Neural cell (in vitro differentiated cells): ENCODE data around the gene VSIG8.

Experiments used
- CTCF ChIP-seq: fragments of 450-650 bp; IDR thresholded peaks from 2 replicates; pipeline ENCODE4 v1.5.1; 2014; ENCODE audit warnings: antibody characterized with exemption, mild to moderate bottlenecking, moderate library complexity; ENCODE audit not compliant: poor library complexity, severe bottlenecking
- EP300 ChIP-seq: fragments of 450-650 bp; conservative IDR thresholded peaks from 2 replicates; pipeline ENCODE4 v1.6.1; 2014; ENCODE audit warnings: antibody characterized with exemption, mild to moderate bottlenecking, moderate library complexity; ENCODE audit not compliant: poor library complexity, severe bottlenecking
- EZH2 ChIP-seq: fragments of 200-600, 300-800 bp; shearing (Covaris generic), sonication (generic); IDR thresholded peaks from 2 replicates; pipeline ENCODE4 v1.6.1; 2014; ENCODE audit warnings: antibody characterized with exemption, low read length, borderline replicate concordance, mild to moderate bottlenecking; ENCODE audit not compliant: insufficient read depth, poor library complexity, severe bottlenecking
- MXI1 ChIP-seq: fragments of 450-650 bp; conservative IDR thresholded peaks from 2 replicates; pipeline ENCODE4 v1.6.1; 2014; ENCODE audit warnings: antibody characterized with exemption, mild to moderate bottlenecking; ENCODE audit not compliant: poor library complexity, severe bottlenecking
- POLR2AphosphoS5 ChIP-seq: IDR thresholded peaks from 2 replicates; pipeline ENCODE4 v1.6.1; 2012
- RAD21 ChIP-seq: fragments of 450-650 bp; conservative IDR thresholded peaks from 2 replicates; pipeline ENCODE4 v1.6.1; 2014; ENCODE audit warnings: antibody characterized with exemption, mild to moderate bottlenecking, moderate library complexity
- REST ChIP-seq: IDR thresholded peaks from 2 replicates; pipeline ENCODE4 v1.6.1; 2012; ENCODE audit warnings: borderline replicate concordance
- SMC3 ChIP-seq: fragments of 450-650 bp; conservative IDR thresholded peaks from 2 replicates; pipeline ENCODE4 v1.6.1; 2014; ENCODE audit warnings: antibody characterized with exemption, mild to moderate bottlenecking, moderate library complexity; ENCODE audit not compliant: poor library complexity
- TAF1 ChIP-seq: IDR thresholded peaks from 2 replicates; pipeline ENCODE4 v1.6.1; 2012; ENCODE audit warnings: low read depth

GRCh38 chr1:159860456-159860855, 2.0 kb downstream of the VSIG8 start:
- TF ChIP-seq TAF1 (no peak), CTCF (no peak), REST (no peak), SMC3 (no peak), EZH2 (no peak), POLR2AphosphoS5 (no peak), EP300 (no peak), RAD21 (no peak), MXI1 (no peak)
